Endothelial cell (in vitro differentiated cells): ENCODE results near the gene SYMPK. TPM values are rescaled to one million over a fixed set of nuclear protein-coding genes. Genes with fewer than 3 reads are reported as not detected.

Experiments used
- DNase-seq: peaks from one replicate; pipeline ENCODE4 v3.0.0; 2021; ENCODE audit warnings: low spot score
- H3K27ac Mint-ChIP-seq: one replicate; pipeline ENCODE4 v1.8.0; 2021; ENCODE audit warnings: mixed read lengths, inconsistent platforms; ENCODE audit not compliant: unreplicated experiment
- H3K27me3 Mint-ChIP-seq: one replicate; pipeline ENCODE4 v1.8.0; 2021; ENCODE audit warnings: mild to moderate bottlenecking, moderate library complexity, mixed read lengths, inconsistent platforms; ENCODE audit not compliant: unreplicated experiment
- H3K36me3 Mint-ChIP-seq: one replicate; pipeline ENCODE4 v1.8.0; 2021; ENCODE audit warnings: mild to moderate bottlenecking, low read depth, mixed read lengths, inconsistent platforms; ENCODE audit not compliant: unreplicated experiment
- H3K4me1 Mint-ChIP-seq: one replicate; pipeline ENCODE4 v1.8.0; 2021; ENCODE audit warnings: mild to moderate bottlenecking, mixed read lengths, inconsistent platforms; ENCODE audit not compliant: unreplicated experiment
- H3K4me3 Mint-ChIP-seq: one replicate; pipeline ENCODE4 v1.8.0; 2021; ENCODE audit warnings: mild to moderate bottlenecking, mixed read lengths, inconsistent platforms; ENCODE audit not compliant: unreplicated experiment
- H3K9me3 Mint-ChIP-seq: one replicate; pipeline ENCODE4 v1.8.0; 2021; ENCODE audit warnings: mixed read lengths, inconsistent platforms; ENCODE audit not compliant: unreplicated experiment
- total RNA-seq: library from RNA; stranded (reverse); fragmentation: NEBNext Ultra II Directional; extraction: Animal tissue kit (Norgen Biotek cat#: 25700); gene quantifications from one replicate; pipeline ENCODE4 v1.2.1, GENCODE V29; 2021; ENCODE audit not compliant: unreplicated experiment
- TF ChIP-seq, protein P1 (sequence below): fragments of 200-600 bp; sonication (generic); IDR thresholded peaks from one replicate; pipeline ENCODE4 v1.5.0; 2021; ENCODE audit warnings: antibody characterized with exemption; ENCODE audit not compliant: unreplicated experiment

The SYMPK gene
- total RNA-seq, 1 donor from 2014 or later: 70.7 TPM

DNA sequence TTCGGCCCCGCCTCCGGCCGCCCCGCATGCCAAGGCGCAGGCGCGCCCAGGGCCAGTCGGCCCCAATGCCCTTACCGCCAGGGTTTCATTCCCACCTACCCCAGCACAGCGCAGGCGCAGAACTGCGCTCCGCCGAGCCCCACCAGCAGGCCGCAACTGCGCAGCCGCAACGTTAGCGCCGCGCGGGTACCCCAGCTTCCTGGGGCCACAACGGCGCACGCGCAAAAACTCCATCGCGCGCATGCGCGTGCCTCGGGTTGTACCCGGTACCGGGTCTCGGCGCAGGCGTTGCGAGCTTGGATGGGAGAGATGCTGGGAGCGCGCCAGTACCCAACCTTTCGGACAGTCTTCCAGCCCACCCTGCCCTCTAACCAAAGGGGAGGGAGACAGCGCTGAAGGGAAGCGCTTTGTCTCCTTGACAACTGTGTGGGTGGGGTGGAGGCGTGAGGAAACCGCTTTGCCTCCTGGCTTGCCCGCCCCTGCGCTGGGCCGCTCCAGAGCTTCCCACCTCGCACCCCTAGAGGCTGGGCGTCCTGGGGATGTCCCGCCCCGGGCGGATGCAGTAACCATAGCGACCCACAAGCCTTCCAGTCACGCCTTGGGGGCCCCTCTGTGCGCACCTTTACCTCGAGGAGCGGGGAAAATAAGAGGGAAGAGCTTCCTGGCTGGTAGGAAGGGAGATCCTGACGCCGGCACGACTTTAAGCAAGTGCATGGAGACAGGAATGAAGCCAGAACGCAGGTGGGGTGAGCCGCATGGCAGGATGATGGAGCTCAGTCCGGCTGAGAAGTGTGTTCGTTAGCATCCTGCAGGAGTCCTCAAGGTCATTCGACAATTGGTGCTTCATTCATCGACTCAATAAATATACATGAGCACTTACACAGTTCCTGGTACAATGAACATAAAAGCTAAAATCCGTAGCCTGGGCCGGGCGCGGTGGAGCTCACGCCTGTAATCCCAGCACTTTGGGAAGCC is 40.0 kb upstream of the SYMPK start:
- DNase-seq: peak; percentile 100
- Mint-ChIP-seq H3K27ac (no peak overlapping the region), H3K27me3 (peaks cover 11% of the 10 kb centered on the region), H3K4me1 (peaks cover 21% of the 10 kb centered on the region), H3K36me3 (peaks cover 21% of the 10 kb centered on the region), H3K9me3 (no peaks in the 10 kb centered on the region), H3K4me3 (peak overlapping the region; percentile 65)
- TF ChIP-seq, protein P1, sequence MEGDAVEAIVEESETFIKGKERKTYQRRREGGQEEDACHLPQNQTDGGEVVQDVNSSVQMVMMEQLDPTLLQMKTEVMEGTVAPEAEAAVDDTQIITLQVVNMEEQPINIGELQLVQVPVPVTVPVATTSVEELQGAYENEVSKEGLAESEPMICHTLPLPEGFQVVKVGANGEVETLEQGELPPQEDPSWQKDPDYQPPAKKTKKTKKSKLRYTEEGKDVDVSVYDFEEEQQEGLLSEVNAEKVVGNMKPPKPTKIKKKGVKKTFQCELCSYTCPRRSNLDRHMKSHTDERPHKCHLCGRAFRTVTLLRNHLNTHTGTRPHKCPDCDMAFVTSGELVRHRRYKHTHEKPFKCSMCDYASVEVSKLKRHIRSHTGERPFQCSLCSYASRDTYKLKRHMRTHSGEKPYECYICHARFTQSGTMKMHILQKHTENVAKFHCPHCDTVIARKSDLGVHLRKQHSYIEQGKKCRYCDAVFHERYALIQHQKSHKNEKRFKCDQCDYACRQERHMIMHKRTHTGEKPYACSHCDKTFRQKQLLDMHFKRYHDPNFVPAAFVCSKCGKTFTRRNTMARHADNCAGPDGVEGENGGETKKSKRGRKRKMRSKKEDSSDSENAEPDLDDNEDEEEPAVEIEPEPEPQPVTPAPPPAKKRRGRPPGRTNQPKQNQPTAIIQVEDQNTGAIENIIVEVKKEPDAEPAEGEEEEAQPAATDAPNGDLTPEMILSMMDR: no peak

DNA sequence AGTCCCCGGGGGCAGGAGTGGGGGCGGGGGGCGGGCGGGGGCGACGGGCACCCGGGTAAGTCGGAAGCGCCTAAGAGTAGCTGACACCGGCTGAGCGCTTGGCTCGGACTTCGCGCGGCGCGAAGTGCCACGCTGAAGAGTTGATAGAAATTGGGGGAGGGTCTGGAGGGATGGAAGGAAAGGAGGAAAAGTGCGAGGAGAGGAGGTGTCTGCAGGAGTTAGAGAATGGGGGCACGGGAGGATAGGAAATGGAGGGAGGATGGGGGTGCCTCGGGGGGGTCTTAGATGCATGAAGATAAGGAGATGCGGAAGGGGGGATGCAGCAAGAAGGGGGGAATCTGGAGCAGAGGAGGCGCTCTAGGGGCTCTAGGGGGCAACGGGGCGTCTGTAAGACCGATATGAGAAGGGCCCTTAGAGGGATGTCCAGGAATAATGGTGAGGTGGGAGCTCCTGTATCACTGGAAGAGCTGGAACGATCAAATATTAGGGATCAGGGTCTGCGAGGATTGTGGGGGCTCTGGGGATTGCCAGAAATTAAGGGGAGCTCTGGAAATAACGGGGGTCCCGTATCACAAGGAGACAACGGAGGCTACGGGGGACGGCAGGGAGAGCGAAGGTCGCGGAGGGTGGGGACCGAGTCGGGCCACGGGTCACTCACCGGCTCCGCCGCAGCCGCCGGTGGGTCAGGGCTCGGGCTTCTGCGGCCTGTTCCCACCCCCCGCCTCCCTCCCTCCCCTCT is 39.1 kb upstream of the SYMPK start, which contains the start of gene MYPOP:
Gene MYPOP (minus strand): TSS at position 702 of the 739 bp plus-strand sequence. CDS start 840 bp downstream, outside the sequence.
- H3K4me1 Mint-ChIP-seq: peaks cover 18% of the 10 kb centered on the region
- H3K9me3 Mint-ChIP-seq: no peaks in the 10 kb centered on the region
- peaks cover 21% of the 10 kb centered on the region for H3K36me3 Mint-ChIP-seq
- TF ChIP-seq, protein P1: no peak
- DNase-seq: no peak
- H3K4me3 Mint-ChIP-seq: peak within 1 kb of the TSS; percentile 96
- peaks cover 11% of the 10 kb centered on the region for H3K27me3 Mint-ChIP-seq
- H3K27ac Mint-ChIP-seq: no peak within 1 kb of the TSS

DNA sequence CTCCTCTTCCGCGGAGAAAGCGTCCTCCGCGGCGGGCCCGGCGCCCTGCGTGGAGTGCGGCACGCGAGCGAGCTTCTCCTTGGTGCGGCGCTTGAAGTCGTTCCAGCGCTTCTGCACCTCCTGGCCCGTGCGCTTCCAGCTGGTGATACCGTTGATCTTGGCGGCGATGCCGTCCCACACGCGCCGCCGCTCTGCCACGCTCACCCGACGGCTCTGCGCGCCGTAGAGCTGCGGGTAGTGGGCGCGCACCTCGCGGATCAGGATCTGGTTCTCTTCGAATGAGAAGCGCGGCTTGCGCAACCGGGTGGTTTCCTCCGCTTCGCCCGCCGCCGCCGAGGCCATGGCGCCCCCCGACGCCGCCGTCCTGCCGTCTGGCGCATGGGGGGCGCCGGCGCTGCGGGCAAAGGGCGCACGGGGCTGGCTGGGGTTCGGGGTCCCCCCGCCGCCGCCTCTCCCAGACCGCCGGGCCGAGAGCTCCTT is 38.5 kb upstream of the SYMPK start:
- no peak overlapping the region for H3K27ac Mint-ChIP-seq
- peaks cover 15% of the 10 kb centered on the region for H3K4me1 Mint-ChIP-seq
- no peak overlapping the region for H3K4me3 Mint-ChIP-seq
- H3K36me3 Mint-ChIP-seq: peaks cover 21% of the 10 kb centered on the region
- DNase-seq: no peak
- TF ChIP-seq, protein P1: no peak
- H3K27me3 Mint-ChIP-seq: peaks cover 10% of the 10 kb centered on the region
- no peaks in the 10 kb centered on the region for H3K9me3 Mint-ChIP-seq

DNA sequence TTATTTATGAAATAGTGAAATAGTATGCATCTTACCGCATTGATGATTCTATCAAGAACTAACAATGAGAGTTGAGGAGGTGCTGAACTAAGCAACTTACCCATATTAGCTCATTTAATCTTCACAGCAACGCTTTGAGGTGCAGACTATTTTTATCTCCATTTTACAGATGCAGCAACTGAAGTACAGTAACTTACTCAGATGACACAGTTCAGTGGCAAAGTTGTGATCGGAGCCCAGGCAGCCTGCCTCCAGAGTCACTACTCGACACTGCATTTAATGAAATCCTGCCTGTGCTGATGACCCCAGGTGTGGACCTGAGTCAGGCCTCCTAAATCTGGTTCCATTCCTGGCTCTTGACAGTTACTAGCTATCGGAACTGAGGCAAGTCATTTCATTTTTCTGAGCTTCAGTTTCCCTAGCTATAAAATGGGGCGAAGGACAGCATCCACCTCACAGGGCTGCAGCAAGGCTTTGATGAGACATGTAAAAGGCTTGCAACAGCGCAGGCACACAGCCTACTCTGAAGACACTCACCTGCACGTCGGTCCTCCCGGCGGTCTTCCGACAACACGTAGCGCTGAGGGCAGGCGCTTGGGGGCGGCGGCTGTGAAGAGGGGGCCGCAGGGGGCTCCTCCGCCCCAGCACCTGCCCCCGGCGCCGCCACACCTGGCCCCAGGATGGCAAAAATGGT is 37.9 kb upstream of the SYMPK start:
- H3K36me3 Mint-ChIP-seq: peaks cover 21% of the 10 kb centered on the region
- H3K4me1 Mint-ChIP-seq: peaks cover 12% of the 10 kb centered on the region
- H3K27me3 Mint-ChIP-seq: peaks cover 10% of the 10 kb centered on the region
- peak overlapping the region; percentile 32 for H3K4me3 Mint-ChIP-seq
- TF ChIP-seq, protein P1: no peak
- no peak for DNase-seq
- H3K9me3 Mint-ChIP-seq: no peaks in the 10 kb centered on the region
- H3K27ac Mint-ChIP-seq: no peak overlapping the region
